ENCODE data around the gene CBX1. TPM values are rescaled to one million over a fixed set of nuclear protein-coding genes. Genes with fewer than 3 reads are reported as not detected.

CBX1 gene
- total and polyA plus RNA-seq, 10 of the 15 experiments (the other 5 are each of a cell fraction or from before 2014, with no cell fraction given) = 11.8 to 99.2 (median 43.5) TPM

DNA sequence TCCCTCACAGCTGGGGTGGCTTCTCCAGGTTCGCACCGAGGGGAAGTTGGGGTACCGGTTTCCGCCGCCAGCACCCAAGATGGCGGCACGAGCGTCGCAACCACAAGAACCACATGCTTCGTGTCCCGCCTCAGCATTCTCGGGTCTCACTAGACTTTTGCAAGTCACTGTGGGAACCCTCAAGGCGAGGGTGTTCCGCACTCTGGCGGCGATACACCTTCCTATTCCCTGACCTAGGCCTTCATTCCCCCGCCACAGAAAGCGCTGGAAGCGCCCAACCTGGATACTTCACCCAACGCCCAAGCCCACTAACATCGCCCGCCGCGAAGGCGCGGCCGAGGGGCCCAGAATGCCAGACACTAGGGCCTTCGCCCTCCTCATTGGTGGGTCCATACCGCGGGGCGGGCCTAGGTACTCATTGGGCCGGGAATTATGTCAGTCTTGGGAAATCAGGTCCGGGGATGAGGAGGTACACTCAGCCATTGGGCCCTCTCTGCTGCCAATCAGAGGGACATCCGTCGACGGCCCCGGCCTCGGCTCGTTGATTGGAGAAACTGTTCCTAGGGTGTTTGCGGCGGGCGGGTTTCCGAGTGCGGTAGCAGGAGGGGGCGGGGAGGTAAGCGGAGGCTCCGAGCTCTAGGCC is 53.4 kb downstream of the CBX1 start, which contains the start of gene NFE2L1:
NFE2L1 (plus strand) TSS at position 619 of the 643 bp plus-strand sequence. CDS start 2,760 bp downstream, outside the sequence.
- Histone ChIP-seq H3K79me2 (ENCODE audit: control insufficient read depth, insufficient read depth, low read length) (peaks cover 62% of the 10 kb centered on the region), H3K4me1 (ENCODE audit: control insufficient read depth, insufficient read depth, low read length) (peaks cover 12% of the 10 kb centered on the region; the same call in 1 of the 2 replicates)
- BruUV-seq (replicated peaks) = no TSS peak
- peak; percentile 12; the same call in 1 of the 2 replicates for TF ChIP-seq ZBED1 (IDR thresholded peaks at IDR 0.05; ENCODE audit: borderline replicate concordance)
- TF ChIP-seq RAD21 (IDR thresholded peaks at IDR 0.05; ENCODE audit: insufficient read depth, low read depth, low read length) = no peak
- peak; percentile 98 for TF ChIP-seq YY1 (IDR thresholded peaks at IDR 0.05; ENCODE audit: low read depth, low read length)
- TF ChIP-seq HCFC1 (IDR thresholded peaks at IDR 0.05; ENCODE audit: low read length) = peak; percentile 68
- TF ChIP-seq SPI1 (IDR thresholded peaks at IDR 0.05; ENCODE audit: borderline replicate concordance, insufficient read depth, low read depth, low read length) = peak; percentile 48; the same call in 1 of the 2 replicates
- TF ChIP-seq, protein P1, sequence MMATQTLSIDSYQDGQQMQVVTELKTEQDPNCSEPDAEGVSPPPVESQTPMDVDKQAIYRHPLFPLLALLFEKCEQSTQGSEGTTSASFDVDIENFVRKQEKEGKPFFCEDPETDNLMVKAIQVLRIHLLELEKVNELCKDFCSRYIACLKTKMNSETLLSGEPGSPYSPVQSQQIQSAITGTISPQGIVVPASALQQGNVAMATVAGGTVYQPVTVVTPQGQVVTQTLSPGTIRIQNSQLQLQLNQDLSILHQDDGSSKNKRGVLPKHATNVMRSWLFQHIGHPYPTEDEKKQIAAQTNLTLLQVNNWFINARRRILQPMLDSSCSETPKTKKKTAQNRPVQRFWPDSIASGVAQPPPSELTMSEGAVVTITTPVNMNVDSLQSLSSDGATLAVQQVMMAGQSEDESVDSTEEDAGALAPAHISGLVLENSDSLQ (IDR thresholded peaks at IDR 0.05) = peak; percentile 100
- TF ChIP-seq LARP7 (IDR thresholded peaks at IDR 0.05) = peak; percentile 94
- TF ChIP-seq, protein P2, sequence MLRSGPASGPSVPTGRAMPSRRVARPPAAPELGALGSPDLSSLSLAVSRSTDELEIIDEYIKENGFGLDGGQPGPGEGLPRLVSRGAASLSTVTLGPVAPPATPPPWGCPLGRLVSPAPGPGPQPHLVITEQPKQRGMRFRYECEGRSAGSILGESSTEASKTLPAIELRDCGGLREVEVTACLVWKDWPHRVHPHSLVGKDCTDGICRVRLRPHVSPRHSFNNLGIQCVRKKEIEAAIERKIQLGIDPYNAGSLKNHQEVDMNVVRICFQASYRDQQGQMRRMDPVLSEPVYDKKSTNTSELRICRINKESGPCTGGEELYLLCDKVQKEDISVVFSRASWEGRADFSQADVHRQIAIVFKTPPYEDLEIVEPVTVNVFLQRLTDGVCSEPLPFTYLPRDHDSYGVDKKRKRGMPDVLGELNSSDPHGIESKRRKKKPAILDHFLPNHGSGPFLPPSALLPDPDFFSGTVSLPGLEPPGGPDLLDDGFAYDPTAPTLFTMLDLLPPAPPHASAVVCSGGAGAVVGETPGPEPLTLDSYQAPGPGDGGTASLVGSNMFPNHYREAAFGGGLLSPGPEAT (IDR thresholded peaks at IDR 0.05; ENCODE audit: low read depth) = peak; percentile 70
- 0 out of 2 replicates have a peak, but pooled peaks have one; percentile 53 for TF ChIP-seq IRF4 (IDR thresholded peaks at IDR 0.05; ENCODE audit: low read depth, low read length)
- peak; percentile 99 for TF ChIP-seq DPF2 (IDR thresholded peaks at IDR 0.05)
- TF ChIP-seq, protein P3, sequence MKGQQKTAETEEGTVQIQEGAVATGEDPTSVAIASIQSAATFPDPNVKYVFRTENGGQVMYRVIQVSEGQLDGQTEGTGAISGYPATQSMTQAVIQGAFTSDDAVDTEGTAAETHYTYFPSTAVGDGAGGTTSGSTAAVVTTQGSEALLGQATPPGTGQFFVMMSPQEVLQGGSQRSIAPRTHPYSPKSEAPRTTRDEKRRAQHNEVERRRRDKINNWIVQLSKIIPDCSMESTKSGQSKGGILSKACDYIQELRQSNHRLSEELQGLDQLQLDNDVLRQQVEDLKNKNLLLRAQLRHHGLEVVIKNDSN (IDR thresholded peaks at IDR 0.05; ENCODE audit: borderline replicate concordance, extremely low read length, insufficient read depth, low read depth, low read length) = peak; percentile 55
- peak; percentile 98 for TF ChIP-seq RUNX3 (IDR thresholded peaks at IDR 0.05; ENCODE audit: low read length)
- TF ChIP-seq, protein P4, sequence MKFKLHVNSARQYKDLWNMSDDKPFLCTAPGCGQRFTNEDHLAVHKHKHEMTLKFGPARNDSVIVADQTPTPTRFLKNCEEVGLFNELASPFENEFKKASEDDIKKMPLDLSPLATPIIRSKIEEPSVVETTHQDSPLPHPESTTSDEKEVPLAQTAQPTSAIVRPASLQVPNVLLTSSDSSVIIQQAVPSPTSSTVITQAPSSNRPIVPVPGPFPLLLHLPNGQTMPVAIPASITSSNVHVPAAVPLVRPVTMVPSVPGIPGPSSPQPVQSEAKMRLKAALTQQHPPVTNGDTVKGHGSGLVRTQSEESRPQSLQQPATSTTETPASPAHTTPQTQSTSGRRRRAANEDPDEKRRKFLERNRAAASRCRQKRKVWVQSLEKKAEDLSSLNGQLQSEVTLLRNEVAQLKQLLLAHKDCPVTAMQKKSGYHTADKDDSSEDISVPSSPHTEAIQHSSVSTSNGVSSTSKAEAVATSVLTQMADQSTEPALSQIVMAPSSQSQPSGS (IDR thresholded peaks at IDR 0.05; ENCODE audit: low read length) = no peak
- peak; percentile 35; the same call in 1 of the 2 replicates for TF ChIP-seq BCL11A (IDR thresholded peaks at IDR 0.05; ENCODE audit: low read depth, low read length)
- peak; percentile 73 for TF ChIP-seq GATAD2B (conservative IDR thresholded peaks at IDR 0.05; ENCODE audit: low read depth)
- 0 out of 2 replicates have a peak, but pooled peaks have one; percentile 17 for TF ChIP-seq CHD1 (IDR thresholded peaks at IDR 0.05; ENCODE audit: low read depth, low read length)

More for the DNA sequence above, 53.4 kb downstream of the CBX1 start, which contains the start of gene NFE2L1:
- ChIA-PET RAD21 (ENCODE audit: unreplicated experiment) (interaction anchor here (0.7 to 5.8 kb wide), 10 partner anchors 7 to 545 kb away, joined by 3 to 47 read pairs (median 4); partner anchors contain the start of genes CDK5RAP3 and COPZ2), POLR2A (interaction anchor here (0.5 to 4.8 kb wide), 17 partner anchors 8 to 530 kb away, joined by 3 to 29 read pairs (median 7); partner anchors contain the start of genes CBX1, CDK5RAP3, PNPO and SNX11), SMC1A (ENCODE audit: uncharacterized antibody, unreplicated experiment) (interaction anchor here (0.7 to 5.8 kb wide), 14 partner anchors 8 to 106 kb away, joined by 3 to 39 read pairs (median 6); partner anchors contain the start of gene PNPO), CTCF (interaction anchor here (0.9 to 9.0 kb wide), 19 partner anchors 8 to 101 kb away, joined by 3 to 87 read pairs (median 6); partner anchors contain the start of genes CDK5RAP3 and COPZ2)
- H3K36me3 ChIP-seq (ENCODE audit: control insufficient read depth in 2 of 2, insufficient read depth in 2 of 2, low read length in 1 of 2) = peaks cover 5 to 16% of the 10 kb centered on the region in 2 experiments; a peak in 3 of 4 replicates
- WGBS (ENCODE audit: insufficient coverage, insufficient replicate concordance, low lambda C conversion rate, missing lambda C conversion rate) = under 1% methylated on average over 47 of the region's 47 CpGs
- in situ Hi-C loops (cut with MboI) (no loop called here), intact Hi-C loops (cut with micrococcal nuclease; ENCODE audit: unreplicated experiment) (loop anchor here (2.0 kb wide), 2 partner anchors 21 to 77 kb away; partner anchors contain the start of gene CDK5RAP3)
- DNase-seq (ENCODE audit: low read depth, low spot score) (peak; percentile 99), ATAC-seq (peak; percentile 93), FAIRE-seq (peak; percentile 96)
- no peaks in the 10 kb centered on the region for H3K9me3 ChIP-seq (replicated peaks; ENCODE audit: control insufficient read depth, insufficient read depth, low read length)
- peak within 1 kb of the TSS; percentile 93 for H3K27ac ChIP-seq (ENCODE audit: control insufficient read depth, insufficient read depth)
- H3K4me2 ChIP-seq (ENCODE audit: control insufficient read depth, insufficient read depth) = peak within 1 kb of the TSS; percentile 91
- peak within 1 kb of the TSS; percentile 97 for H3K4me3 ChIP-seq
- H3K9ac ChIP-seq (ENCODE audit: control insufficient read depth, insufficient read depth, low read length) = peak within 1 kb of the TSS; percentile 92
- H2AFZ ChIP-seq (ENCODE audit: control insufficient read depth, low read depth, low read length) = peak within 1 kb of the TSS; percentile 94
- H4K20me1 ChIP-seq (ENCODE audit: control insufficient read depth, insufficient read depth) = peaks cover 5% of the 10 kb centered on the region; the same call in 1 of the 2 replicates
- no peaks in the 10 kb centered on the region for H3K27me3 ChIP-seq (replicated peaks in 1 of 2; ENCODE audit: control insufficient read depth in 2 of 2, insufficient read depth in 2 of 2, low read length in 1 of 2)
